ENCODE data around the gene MAST4. TPM values are rescaled to one million over a fixed set of nuclear protein-coding genes. Genes with fewer than 3 reads are reported as not detected.

MAST4 gene
- total RNA-seq, 4 donors from 2014 or later, result 16.2 to 32.8 (median 25.0) TPM

DNA sequence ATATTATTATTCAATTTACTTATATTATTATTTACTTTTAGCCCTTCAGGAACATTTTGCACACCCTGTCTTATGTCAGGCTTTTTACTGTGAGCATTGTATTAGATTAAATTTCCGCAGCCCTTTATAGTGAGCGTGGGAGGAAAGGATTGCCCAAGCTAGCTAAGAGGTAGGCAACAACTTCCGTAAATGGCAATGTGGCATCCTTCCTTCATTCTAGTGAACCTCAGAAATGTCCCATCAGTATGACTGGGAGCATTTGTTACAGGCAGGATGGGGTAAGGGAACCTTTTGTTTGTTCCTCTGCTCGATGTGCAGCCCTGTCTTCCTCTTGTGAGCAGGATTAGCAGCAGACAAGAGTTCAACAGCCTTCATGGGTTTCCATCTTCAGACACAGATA, 606.6 kb downstream of the MAST4 start:
- ATAC-seq, result no peak
- Histone ChIP-seq H3K4me3 (no peak overlapping the region), H3K4me1 (no peaks in the 10 kb centered on the region), H3K27me3 (no peaks in the 10 kb centered on the region), H3K27ac (no peak overlapping the region), H3K9me3 (no peaks in the 10 kb centered on the region), H3K36me3 (no peaks in the 10 kb centered on the region)
- 60 to 94% methylated on average over 1 to 3 of the region's 4 CpGs for WGBS, 2 donors (ENCODE audit: low coverage in 1 of 2)
- TF ChIP-seq POLR2A (IDR thresholded peaks at IDR 0.05), result no peak

DNA sequence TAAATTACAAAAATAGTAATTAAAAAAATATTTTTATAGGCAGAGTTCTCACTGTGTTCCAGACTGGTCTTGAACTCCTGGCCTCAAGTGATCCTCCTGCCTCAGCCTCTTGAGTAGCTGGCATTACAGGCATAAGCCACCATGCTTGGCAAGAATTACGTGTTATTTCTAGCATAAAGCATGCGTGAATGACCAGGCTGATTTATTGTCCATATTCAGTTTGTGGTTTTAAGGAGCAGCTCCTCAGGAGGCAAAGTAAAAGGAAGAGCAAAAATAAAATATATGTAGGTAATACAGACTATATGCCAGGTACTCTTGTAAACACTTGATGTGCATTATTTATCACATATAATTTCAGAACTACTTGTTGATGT, 607.5 kb downstream of the MAST4 start:
- Histone ChIP-seq H3K4me3 (no peak overlapping the region), H3K4me1 (peaks cover 0 to under 1% (median 0%) of the 10 kb centered on the region in 3 donors), H3K36me3 (no peaks in the 10 kb centered on the region), H3K27me3 (no peaks in the 10 kb centered on the region), H3K9me3 (no peaks in the 10 kb centered on the region), H3K27ac (no peak overlapping the region)
- ATAC-seq, result no peak
- WGBS, 2 donors (ENCODE audit: low coverage in 1 of 2), result 46 to 62% methylated on average over 2 of the region's 2 CpGs
- TF ChIP-seq POLR2AphosphoS5 (IDR thresholded peaks at IDR 0.05) (no peak), POLR2A (IDR thresholded peaks at IDR 0.05) (no peak), EP300 (IDR thresholded peaks at IDR 0.05) (no peak)
- TF ChIP-seq, protein P1, sequence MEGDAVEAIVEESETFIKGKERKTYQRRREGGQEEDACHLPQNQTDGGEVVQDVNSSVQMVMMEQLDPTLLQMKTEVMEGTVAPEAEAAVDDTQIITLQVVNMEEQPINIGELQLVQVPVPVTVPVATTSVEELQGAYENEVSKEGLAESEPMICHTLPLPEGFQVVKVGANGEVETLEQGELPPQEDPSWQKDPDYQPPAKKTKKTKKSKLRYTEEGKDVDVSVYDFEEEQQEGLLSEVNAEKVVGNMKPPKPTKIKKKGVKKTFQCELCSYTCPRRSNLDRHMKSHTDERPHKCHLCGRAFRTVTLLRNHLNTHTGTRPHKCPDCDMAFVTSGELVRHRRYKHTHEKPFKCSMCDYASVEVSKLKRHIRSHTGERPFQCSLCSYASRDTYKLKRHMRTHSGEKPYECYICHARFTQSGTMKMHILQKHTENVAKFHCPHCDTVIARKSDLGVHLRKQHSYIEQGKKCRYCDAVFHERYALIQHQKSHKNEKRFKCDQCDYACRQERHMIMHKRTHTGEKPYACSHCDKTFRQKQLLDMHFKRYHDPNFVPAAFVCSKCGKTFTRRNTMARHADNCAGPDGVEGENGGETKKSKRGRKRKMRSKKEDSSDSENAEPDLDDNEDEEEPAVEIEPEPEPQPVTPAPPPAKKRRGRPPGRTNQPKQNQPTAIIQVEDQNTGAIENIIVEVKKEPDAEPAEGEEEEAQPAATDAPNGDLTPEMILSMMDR (IDR thresholded peaks at IDR 0.05), result no peak

DNA sequence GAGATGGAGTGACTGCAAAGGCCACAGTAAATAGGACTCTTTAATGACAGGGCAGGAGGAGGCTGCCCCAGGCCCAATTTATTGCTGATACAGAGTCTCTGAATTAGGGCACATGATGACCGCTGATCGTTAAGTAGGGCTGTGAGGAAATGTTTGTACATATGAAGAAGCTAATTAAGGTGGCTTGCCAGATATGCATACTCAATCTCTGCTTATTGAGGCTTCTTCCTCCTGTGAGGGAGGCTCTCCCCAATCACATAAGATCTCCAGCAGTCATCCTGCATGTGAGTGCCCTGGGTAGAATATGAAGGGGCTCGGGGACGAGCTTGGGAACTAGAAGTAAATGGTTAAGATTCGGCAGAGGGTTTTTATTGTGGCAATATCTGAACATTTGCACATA, 608.6 kb downstream of the MAST4 start:
- Histone ChIP-seq H3K27ac (no peak overlapping the region), H3K27me3 (no peaks in the 10 kb centered on the region), H3K4me3 (no peak overlapping the region), H3K4me1 (peaks cover 0 to 11% (median 0%) of the 10 kb centered on the region in 3 donors), H3K9me3 (no peaks in the 10 kb centered on the region), H3K36me3 (no peaks in the 10 kb centered on the region)
- ATAC-seq, result no peak
- WGBS, 2 donors (ENCODE audit: low coverage in 1 of 2), result 82 to 100% methylated on average over 1 to 5 of the region's 5 CpGs
- TF ChIP-seq POLR2AphosphoS5 (IDR thresholded peaks at IDR 0.05) (no peak), EP300 (IDR thresholded peaks at IDR 0.05) (no peak), POLR2A (IDR thresholded peaks at IDR 0.05) (no peak)
- TF ChIP-seq, protein P1 (IDR thresholded peaks at IDR 0.05), result no peak

DNA sequence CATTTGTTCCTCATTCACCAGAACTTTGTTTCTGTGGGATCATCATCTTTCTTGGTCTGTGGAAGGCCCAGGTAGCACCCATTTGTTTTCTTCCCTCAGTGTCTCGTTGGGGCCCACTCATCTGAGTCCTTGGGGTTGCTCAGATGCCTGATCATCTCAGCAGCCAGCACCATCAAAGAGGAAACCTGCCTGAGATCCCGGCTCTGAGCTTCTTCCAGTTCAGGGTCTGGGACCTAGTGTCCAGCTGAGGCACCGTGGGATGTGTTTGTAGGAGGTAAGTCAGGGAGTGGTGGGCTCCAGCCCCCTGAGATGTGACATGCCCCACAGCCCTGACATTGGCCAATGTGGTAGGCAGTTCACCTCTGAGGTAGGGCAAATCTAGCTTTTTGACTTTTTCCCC, 609.8 kb downstream of the MAST4 start:
- WGBS, 2 donors (ENCODE audit: low coverage in 1 of 2), result 83% methylated on average over 1 of the region's 3 CpGs; no CpG with 5 or more reads in 1 of the 2 donors
- Histone ChIP-seq H3K4me3 (no peak overlapping the region), H3K9me3 (no peaks in the 10 kb centered on the region), H3K27ac (no peak overlapping the region), H3K4me1 (peaks cover 0 to 11% (median 0%) of the 10 kb centered on the region in 3 donors), H3K36me3 (no peaks in the 10 kb centered on the region), H3K27me3 (no peaks in the 10 kb centered on the region)
- no peak for ATAC-seq
- TF ChIP-seq POLR2A (IDR thresholded peaks at IDR 0.05) (no peak), EP300 (IDR thresholded peaks at IDR 0.05) (no peak), POLR2AphosphoS5 (IDR thresholded peaks at IDR 0.05) (no peak)
- TF ChIP-seq, protein P1 (IDR thresholded peaks at IDR 0.05), result no peak

DNA sequence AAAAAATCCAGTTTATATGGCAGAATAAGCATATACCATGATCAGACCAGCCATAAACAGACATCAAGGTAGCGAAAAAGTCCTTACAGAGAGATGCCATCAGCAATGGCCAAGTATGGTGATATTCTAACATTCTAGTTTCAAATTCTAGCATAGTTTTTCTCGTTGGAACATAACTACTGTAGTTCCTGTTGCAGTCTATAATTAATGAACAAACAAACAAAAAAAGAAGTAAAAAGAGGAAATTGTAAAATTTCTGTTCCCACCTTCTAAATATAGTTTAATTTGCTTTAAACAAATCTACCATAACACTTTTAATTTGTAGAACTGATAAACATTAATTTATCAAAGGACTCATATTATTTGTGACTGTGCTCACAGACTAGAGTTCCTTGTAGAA, 610.3 kb downstream of the MAST4 start:
- H3K9me3 ChIP-seq, result no peaks in the 10 kb centered on the region
- H3K4me3 ChIP-seq, result no peak overlapping the region
- H3K4me1 ChIP-seq, result peaks cover 0 to 11% (median 0%) of the 10 kb centered on the region in 3 donors
- WGBS, 2 donors (ENCODE audit: low coverage in 1 of 2), result 86 to 90% methylated on average over 2 of the region's 2 CpGs
- no peak for ATAC-seq
- no peak for TF ChIP-seq EP300 (IDR thresholded peaks at IDR 0.05)
- no peak for TF ChIP-seq POLR2A (IDR thresholded peaks at IDR 0.05)
- no peaks in the 10 kb centered on the region for H3K36me3 ChIP-seq
- H3K27me3 ChIP-seq, result no peaks in the 10 kb centered on the region
- no peak overlapping the region for H3K27ac ChIP-seq

DNA sequence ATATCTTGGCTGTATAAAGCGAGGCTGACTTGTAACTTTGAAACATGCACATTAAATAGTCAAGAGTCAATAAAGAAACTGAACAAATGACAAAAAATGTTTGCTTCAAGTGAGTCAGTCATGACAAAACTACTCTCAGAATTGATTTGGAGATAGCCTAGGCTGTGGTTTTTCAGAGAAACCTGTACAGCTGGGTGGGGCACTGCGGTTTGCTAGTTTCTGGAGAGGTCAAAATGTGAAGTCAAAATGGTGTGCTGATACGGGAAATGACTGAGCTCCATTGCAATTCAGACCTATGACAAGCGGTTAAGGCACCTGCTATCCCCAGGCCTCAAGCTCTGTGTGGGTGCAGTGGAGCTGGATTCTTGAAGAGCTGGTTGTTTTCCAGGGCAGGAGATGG, 610.7 kb downstream of the MAST4 start:
- no peaks in the 10 kb centered on the region for H3K36me3 ChIP-seq
- H3K27ac ChIP-seq, result no peak overlapping the region
- H3K4me1 ChIP-seq, result peaks cover 0 to 11% (median 0%) of the 10 kb centered on the region in 3 donors
- H3K27me3 ChIP-seq, result no peaks in the 10 kb centered on the region
- no peaks in the 10 kb centered on the region for H3K9me3 ChIP-seq
- TF ChIP-seq EP300 (IDR thresholded peaks at IDR 0.05), result no peak
- ATAC-seq, result no peak
- no peak overlapping the region for H3K4me3 ChIP-seq
- WGBS, 2 donors (ENCODE audit: low coverage in 1 of 2), result 66 to 82% methylated on average over 3 to 4 of the region's 4 CpGs

Data from gastroesophageal sphincter (tissue), 4 donors.